Measurements from ENCODE around the gene GEMIN7. TPM values are rescaled to one million over a fixed set of nuclear protein-coding genes. Genes with fewer than 3 reads are reported as not detected.
A peak's percentile ranks its signal among the peaks of the same experiment; 100 is the strongest.

Gene GEMIN7
- total and polyA plus RNA-seq, 10 donors: 19.6 to 51.1 (median 27.4) TPM

DNA sequence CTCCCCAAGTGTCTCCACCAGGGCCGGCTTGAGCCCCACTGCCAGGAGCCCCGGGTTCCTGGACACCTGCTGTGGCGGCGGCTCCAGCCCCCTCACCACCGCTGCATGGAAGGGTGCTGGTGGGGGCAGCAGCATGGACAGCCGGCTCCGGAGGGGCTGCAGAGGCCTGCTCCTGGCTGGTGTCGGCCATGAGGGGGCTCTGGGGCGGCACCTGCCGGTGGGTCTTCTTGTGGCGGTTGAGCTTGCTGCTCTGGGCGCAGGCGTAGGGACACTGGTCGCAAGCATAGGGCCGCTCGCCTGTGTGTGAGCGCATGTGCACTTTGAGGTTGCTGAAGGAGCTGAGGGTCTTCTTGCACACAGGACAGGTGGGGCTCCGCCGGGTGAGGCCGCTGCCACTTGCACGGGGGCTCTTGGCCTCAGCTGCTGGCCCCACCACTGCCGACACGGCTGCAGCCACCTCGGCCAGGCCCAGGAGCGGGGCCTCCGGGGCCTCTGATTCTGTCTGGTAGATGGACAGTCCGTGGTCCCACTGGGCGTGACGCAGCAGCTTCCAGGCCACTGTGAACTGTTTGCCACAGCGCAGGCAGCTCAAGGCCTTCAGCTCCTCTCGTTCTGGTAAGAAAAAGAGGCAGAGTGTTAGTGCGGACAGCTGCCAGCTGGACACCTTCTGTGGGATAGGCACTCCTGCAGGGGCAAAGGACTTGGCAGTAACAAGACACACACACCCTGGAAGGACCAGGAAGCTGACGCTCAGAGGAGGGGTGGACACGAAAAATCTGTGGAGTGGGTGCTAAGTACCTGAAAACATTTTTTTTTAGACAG, 6.9 kb upstream of the GEMIN7 start:
- peak in 1 of 3 donors; percentile 55 for TF ChIP-seq POLR2AphosphoS5 (IDR thresholded peaks at IDR 0.05)
- no peak for TF ChIP-seq POLR2A (IDR thresholded peaks at IDR 0.05)
- TF ChIP-seq, protein P1, sequence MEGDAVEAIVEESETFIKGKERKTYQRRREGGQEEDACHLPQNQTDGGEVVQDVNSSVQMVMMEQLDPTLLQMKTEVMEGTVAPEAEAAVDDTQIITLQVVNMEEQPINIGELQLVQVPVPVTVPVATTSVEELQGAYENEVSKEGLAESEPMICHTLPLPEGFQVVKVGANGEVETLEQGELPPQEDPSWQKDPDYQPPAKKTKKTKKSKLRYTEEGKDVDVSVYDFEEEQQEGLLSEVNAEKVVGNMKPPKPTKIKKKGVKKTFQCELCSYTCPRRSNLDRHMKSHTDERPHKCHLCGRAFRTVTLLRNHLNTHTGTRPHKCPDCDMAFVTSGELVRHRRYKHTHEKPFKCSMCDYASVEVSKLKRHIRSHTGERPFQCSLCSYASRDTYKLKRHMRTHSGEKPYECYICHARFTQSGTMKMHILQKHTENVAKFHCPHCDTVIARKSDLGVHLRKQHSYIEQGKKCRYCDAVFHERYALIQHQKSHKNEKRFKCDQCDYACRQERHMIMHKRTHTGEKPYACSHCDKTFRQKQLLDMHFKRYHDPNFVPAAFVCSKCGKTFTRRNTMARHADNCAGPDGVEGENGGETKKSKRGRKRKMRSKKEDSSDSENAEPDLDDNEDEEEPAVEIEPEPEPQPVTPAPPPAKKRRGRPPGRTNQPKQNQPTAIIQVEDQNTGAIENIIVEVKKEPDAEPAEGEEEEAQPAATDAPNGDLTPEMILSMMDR (IDR thresholded peaks at IDR 0.05 in 8 of 11, conservative IDR thresholded peaks at IDR 0.05 in 3 of 11): no peak
- H3K27ac ChIP-seq: peak overlapping the region in 1 of 8 donors; percentile 11
- 69 to 92% (median 90%) methylated on average over 5 to 34 of the region's 34 CpGs for WGBS, 5 donors
- H3K4me3 ChIP-seq: no peak overlapping the region
- no peaks in the 10 kb centered on the region for H3K9me3 ChIP-seq
- peaks cover 8 to 43% (median 27%) of the 10 kb centered on the region in 6 donors for H3K4me1 ChIP-seq
- no peak for DNase-seq
- intact Hi-C loops (cut with DNase I; ENCODE audit: low total_unique reads): no loop called here
- H3K36me3 ChIP-seq: peaks cover 3 to 74% (median 59%) of the 10 kb centered on the region in 6 donors
- no peaks in the 10 kb centered on the region for H3K27me3 ChIP-seq (replicated peaks in 1 of 7)

DNA sequence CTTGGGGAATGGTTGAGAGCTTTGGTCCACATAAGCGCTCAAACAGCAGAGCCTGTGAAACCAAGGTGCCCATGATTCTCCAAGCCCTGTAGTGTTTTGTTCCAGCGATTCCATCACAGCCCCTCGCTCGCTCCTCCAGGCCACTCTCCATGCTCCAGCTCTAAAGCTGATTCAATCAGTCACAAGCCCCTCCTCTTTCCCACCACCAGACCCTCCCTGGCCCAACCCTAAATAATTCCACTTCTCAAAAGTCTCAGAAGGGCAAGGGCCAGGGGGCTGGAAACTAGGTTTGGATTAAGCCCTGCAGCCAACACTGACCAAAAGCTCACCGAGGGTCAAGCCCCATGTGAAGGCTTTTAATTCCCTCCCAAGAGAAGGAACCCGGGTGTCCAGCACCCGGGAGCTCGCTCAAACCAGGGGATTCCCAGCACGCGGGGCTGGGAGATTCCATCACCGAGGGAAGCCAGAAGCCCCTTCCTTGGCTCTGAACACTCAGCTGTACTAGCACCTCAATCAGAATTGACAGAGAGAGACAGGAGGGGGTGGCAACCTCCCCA, 4.2 kb upstream of the GEMIN7 start:
- Histone ChIP-seq H3K4me3 (peak overlapping the region in 7 of 8 donors; percentile 73 to 94 (median 79)), H3K36me3 (peaks cover 0 to 47% (median 32%) of the 10 kb centered on the region in 6 donors), H3K27ac (peak overlapping the region; percentile 80 to 94 (median 90)), H3K27me3 (replicated peaks in 1 of 7) (no peaks in the 10 kb centered on the region), H3K4me1 (peaks cover 14 to 68% (median 49%) of the 10 kb centered on the region in 6 donors), H3K9me3 (no peaks in the 10 kb centered on the region)
- WGBS, 5 donors: 43 to 74% (median 48%) methylated on average over 6 to 11 of the region's 11 CpGs
- no peak for DNase-seq
- intact Hi-C loops (cut with DNase I; ENCODE audit: low total_unique reads): no loop called here
- TF ChIP-seq POLR2A (IDR thresholded peaks at IDR 0.05): no peak
- TF ChIP-seq POLR2AphosphoS5 (IDR thresholded peaks at IDR 0.05): no peak
- TF ChIP-seq, protein P1 (IDR thresholded peaks at IDR 0.05 in 8 of 11, conservative IDR thresholded peaks at IDR 0.05 in 3 of 11): no peak

DNA sequence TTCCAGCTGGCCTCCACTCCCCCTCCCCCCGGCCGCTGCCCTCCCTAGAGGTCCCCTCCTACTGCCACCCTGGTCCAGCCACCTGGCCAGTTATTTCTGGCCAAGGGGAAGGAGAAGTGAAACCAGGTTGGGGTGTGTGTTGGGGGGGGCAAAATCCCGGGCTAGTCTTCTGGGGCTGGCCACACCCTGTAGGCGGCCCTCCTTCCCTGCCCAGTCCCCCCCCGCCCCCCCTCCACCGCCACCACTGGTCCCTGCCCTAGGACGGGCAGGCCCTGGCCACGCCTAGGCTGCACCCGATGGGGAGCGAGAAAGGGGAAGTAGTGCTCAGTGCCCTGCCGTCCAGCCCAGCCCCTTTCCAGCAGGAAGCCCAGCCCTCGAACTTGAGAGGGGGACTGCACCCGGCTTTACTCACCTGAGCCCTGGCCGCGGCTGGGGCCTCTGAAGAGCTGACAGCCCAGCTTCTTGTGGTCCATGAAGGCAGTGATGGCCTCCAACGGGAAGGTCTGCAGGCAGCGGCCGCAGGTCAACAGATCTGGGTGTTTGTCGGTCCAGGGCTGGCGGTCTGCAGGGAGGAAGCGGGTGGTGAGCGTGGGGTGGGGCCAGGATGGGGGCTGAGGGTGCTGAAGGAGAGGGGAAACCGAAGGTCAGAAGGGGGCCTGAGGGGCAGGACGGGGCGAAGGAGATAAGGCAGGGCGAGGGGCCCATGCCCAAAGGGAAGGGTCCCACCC, 3.6 kb upstream of the GEMIN7 start:
- TF ChIP-seq POLR2AphosphoS5 (IDR thresholded peaks at IDR 0.05) (peak; percentile 77 to 87 (median 83)), POLR2A (IDR thresholded peaks at IDR 0.05) (peak in 1 of 3 donors; percentile 20)
- TF ChIP-seq, protein P1 (IDR thresholded peaks at IDR 0.05 in 8 of 11, conservative IDR thresholded peaks at IDR 0.05 in 3 of 11): no peak
- no peaks in the 10 kb centered on the region for H3K9me3 ChIP-seq
- intact Hi-C loops (cut with DNase I; ENCODE audit: low total_unique reads): no loop called here
- peaks cover 20 to 74% (median 55%) of the 10 kb centered on the region in 6 donors for H3K4me1 ChIP-seq
- peak overlapping the region; percentile 80 to 94 (median 90) for H3K27ac ChIP-seq
- DNase-seq: peak; percentile 98
- peak overlapping the region; percentile 56 to 94 (median 78) for H3K4me3 ChIP-seq
- peaks cover 0 to 41% (median 26%) of the 10 kb centered on the region in 6 donors for H3K36me3 ChIP-seq
- 2 to 5% (median 3%) methylated on average over 14 to 25 of the region's 26 CpGs for WGBS, 5 donors
- H3K27me3 ChIP-seq (replicated peaks in 1 of 7): no peaks in the 10 kb centered on the region

All from spleen (tissue), 11 donors.